CD1c-positive myeloid dendritic cell (primary cell): ENCODE data around the gene SEMA4A.
"Not testable (repeated sequence)": the region's sequence is repeated elsewhere in the genome, so short reads cannot be mapped to it uniquely, and the experiment has no call there.

ENCODE experiments used
- DNase-seq: peaks from one replicate; pipeline ENCODE4 v3.0.0-alpha.2; 2016; ENCODE audit errors: extremely low spot score

The SEMA4A gene

GRCh38 chr1:156119503-156120209, 33.7 kb upstream of the SEMA4A start:
- DNase-seq: peak; percentile 90

DNA sequence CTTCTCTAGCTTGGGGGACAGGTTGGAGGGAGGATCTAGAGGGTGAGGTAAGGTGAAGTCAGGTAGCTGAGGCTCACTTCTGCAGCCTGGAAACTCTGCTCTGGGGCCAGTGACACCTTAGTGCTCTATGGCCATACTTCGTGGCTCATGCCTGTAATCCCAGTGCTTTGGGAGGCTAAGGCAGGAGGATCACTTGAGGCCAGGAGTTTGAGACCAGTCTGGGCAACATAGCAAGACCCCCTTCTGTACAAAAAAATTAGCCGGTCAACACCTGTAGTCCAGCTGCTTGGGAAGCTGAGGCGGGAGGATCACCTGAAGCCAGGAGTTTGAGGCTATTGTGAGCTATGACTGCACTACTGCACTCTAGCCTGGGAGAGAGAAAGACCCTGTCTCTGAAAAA, 33.1 kb upstream of the SEMA4A start:
- no peak for DNase-seq

DNA sequence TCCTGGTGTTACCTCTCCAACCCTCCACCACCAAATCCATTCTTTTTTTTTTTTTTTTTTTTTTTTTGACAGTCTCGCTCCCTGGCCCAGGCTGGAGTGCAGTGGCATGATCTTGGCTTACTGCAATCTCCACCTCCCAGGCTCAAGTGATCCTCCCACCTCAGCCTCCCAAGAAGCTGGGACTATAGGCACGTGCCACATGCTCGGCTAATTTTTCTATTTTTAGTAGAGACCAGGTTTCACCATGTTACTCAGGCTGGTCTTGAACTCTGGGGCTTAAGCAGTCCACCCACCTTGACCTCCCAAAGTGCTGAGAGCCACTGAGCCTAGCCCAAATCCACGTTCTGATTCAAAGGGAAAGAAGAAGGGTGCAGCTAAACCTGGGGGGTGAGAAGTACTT, 32.4 kb upstream of the SEMA4A start:
- not testable (repeated sequence) for DNase-seq

DNA sequence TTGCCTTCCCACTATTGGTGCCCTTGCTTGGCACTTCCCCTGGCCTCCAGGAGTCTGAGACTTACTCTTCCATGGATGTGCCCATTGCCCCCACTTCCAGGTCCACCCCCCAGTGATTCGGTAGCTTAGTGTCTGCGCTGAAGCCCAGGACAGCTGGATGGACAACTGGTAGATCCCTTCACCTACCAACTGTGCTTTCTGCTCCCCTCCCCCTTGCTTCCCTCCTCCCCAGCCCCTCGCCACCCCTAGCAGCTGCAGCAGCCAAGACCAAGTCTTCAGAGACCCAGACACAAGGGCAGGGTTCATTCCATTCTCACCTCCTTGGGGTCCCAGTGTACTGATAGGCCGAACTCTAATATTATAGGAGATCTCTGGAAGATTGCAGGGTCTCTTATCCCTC, 31.9 kb upstream of the SEMA4A start:
- DNase-seq: no peak

- DNase-seq: no peak
Measured at GRCh38 chr1:156122086-156122485, 31.3 kb upstream of the SEMA4A start.

DNA sequence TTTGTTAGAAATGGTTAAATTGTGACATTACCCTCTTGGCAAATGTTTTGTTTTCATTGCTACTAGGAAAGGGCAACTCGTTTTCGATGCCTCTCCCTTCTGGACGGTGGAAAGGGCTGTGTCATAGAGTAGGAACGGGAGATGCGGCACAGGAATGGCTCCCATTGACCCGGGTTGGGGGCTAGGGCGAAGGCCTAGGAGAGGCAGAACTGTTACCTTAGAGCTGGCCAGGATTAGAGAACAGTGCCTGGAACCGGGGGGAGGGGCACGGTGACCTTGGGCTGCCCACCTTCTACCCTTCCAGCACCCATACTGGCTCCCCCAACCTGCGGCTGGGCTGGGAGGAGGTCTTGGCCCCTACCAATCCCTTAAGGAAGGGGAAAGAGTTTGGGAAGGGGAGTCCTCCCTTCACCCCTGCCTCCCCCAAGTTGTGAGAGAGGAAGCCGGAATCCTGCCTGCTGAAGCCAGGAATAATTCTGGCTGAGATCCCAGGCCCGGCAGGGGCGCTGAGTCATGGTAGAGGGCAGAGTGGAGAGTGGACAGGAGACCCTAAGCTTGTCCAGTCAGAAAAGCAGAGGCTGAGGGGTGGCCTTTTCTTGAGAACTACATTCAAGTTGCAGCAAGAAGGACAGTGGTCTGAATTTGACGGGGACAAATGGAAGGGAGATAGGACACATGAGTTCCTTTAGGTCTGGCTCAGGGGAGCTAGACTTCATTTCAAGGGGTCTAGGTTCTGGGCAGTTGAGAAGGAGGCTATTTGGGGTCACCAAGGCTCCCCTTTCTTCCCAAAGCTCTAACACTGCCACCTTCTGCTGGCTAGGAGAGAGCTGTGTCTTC, 30.6 kb upstream of the SEMA4A start:
- peak; percentile 64 for DNase-seq

DNA sequence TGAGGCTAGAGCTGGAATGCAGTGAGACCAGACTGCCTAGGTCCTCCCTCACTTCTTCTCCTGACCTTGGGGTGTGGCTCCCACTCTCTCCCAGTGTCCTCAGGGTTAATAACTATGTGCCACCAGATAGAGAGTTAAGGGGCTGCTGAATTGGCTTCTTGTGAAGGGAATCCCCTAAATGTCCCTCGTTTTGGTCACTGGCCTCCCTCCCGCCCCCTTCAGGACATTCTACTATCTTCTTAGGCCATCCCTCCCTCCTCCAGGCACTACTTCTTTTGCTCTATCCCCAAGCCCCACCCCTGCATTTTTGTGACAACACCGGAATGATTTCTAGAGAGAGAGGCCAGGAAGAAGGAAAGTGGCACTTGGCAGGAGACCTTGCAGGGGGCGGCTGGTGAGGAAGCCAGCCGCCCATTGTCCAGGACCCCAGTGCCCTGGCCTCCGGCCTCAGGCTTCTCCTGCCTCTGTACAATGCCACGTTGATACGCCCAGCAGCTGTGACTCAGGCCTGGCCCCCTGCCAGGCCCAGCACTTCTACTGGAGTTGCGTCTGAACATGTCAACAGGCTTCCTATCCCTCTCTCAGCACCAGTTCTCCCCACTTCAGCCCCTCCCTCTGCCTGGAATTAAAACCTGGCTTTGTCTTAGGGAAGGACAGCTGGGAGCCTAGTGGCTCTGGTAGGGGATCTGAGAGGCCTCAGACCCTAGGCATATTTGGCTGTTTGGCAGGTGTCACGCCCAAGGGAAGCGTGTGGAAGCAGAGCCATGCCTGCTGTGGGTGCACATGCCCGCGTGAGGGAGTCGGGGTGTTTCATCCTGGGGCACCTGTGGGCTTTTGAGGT, 29.8 kb upstream of the SEMA4A start:
- peak; percentile 94 for DNase-seq

DNA sequence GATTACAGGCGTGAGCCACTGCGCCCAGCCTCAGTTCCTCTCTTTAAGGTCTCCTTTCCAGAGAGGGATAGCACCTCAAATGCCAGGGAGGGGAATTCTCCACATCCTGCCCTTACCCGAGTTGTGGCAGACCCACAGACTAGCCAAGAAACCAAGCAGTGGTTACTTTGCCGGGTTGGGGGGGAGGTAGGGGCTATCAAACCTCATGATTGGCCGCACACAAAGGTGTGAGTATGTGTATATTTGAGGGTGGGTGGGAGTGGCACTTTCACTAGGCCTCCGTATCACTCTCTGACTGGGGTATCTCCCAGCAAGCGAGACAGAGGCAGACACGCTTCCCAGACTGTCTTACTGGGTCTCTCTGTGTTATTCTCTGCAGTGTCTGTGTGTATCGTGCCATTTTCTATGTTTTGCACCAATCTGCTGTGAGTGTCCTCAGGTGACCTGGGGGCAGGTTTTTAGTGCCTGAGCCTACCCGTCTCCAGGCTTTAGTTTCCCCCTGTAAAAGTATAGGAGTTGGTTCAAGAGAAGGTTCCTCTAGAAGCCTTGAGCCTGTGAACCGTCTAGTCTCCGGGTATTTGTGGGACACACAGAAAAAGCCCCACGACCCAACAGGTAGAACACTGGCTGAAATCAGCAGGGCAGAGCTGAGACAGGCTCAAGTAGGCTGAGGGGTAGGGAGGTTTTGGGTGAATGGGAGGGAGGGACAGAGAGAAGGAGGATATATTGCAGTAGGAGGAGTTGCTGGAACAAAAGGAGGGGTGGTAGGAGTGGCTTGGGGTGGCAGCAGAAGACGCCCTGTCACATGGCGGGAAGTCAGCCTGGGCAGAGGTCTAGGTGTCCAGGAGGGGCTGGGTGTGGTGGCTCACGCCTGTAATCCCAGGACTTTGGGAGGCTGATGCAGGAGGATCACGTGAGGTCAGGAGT, 28.6 kb upstream of the SEMA4A start:
- peak; percentile 48 for DNase-seq

GRCh38 chr1:156125544-156125943, 27.8 kb upstream of the SEMA4A start:
- DNase-seq: not testable (repeated sequence)

DNA sequence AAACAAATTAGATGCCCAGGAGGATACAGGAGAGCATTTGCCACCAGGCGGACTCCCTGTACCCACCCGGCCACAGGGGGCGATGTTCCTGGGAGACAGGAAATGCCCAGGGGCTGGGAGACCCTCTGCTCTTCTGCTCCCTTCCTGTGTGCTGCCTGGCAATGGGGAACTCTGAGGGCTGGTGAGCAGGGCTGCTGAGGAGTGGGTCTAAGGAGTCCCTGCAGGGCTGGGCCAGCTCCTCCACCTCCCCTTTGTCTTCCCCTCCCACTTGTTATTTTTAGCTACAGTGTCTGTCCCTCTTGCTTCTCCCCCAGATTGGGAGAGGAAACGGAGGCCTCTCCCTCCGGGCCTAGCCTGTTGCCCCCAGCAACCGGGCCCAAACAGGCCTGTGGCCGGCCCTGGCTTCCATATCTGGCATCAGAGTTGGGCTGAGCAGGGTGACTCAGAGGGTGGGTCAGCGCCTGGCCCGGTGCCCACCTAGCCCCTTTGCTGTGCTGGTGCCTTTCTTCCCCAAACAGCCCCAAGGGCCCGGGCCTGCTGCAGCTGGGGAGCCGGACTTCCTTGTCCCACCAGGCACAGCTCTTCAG, 27.2 kb upstream of the SEMA4A start:
- peak; percentile 96 for DNase-seq

GRCh38 chr1:156126630-156127534, 26.5 kb upstream of the SEMA4A start:
- peak; percentile 95 for DNase-seq

DNA sequence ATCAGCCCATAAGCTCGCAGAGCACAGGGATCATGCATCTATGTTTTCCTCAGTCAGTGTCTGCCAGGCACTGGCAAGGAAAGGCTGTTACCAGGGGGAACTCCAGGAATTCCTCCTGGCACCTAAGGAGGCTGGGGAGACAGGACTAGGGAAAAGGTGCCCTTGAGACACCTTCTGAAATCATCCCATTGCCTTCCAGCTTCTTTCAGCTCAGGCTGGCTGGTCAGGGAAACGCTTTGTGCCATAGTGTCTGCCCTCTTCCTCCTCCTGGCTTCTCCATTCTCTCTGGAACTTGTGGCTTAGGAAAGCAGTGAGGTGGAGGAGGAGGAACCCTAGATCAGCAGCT, 25.1 kb upstream of the SEMA4A start:
- no peak for DNase-seq

- DNase-seq: peak; percentile 77
Measured at GRCh38 chr1:156128654-156129597, 24.5 kb upstream of the SEMA4A start.

- DNase-seq: peak; percentile 82
Measured at GRCh38 chr1:156129687-156130577, 23.5 kb upstream of the SEMA4A start.

DNA sequence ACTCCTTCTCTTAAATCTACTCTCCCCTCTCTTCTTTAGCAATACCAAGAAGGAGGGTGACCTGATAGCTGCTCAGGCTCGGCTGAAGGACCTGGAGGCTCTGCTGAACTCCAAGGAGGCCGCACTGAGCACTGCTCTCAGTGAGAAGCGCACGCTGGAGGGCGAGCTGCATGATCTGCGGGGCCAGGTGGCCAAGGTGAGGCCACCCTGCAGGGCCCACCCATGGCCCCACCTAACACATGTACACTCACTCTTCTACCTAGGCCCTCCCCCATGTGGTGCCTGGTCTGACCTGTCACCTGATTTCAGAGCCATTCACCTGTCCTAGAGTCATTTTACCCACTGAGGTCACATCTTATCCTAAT, 22.8 kb upstream of the SEMA4A start:
- no peak for DNase-seq

DNA sequence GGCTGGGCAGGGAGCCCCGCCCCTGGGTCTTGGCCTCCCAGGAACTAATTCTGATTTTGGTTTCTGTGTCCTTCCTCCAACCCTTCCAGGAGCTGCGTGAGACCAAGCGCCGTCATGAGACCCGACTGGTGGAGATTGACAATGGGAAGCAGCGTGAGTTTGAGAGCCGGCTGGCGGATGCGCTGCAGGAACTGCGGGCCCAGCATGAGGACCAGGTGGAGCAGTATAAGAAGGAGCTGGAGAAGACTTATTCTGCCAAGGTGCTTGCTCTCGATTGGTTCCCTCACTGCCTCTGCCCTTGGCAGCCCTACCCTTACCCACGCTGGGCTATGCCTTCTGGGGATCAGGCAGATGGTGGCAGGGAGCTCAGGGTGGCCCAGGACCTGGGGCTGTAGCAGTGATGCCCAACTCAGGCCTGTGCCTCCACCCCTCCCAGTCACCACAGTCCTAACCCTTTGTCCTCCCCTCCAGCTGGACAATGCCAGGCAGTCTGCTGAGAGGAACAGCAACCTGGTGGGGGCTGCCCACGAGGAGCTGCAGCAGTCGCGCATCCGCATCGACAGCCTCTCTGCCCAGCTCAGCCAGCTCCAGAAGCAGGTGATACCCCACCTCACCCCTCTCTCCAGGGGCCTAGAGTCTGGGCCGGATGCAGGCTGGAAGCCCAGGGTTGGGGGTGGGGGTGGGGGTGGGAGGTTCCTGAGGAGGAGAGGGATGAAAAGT, 18.5 kb upstream of the SEMA4A start:
- DNase-seq: no peak
